Subcutaneous abdominal adipose tissue (tissue), 5 donors: ENCODE measurements around the gene CHRM5.
"Not testable (repeated sequence)": the region's sequence is repeated elsewhere in the genome, so short reads cannot be mapped to it uniquely, and the experiment has no call there.

Experiments used
- H3K27ac ChIP-seq: one replicate; pipeline ENCODE4 v1.7.0; 2013; ENCODE audit warnings: low read depth, mild to moderate bottlenecking, inconsistent platforms, low read length, moderate library complexity
- H3K27me3 ChIP-seq, 5 donors: one replicate each; pipeline ENCODE4 v1.7.0; 2013; ENCODE audit warnings: low read length in 5 of 5, inconsistent platforms in 1 of 5; ENCODE audit not compliant: control insufficient read depth in 5 of 5, insufficient read depth in 4 of 5
- H3K36me3 ChIP-seq, 5 donors: one replicate each; pipeline ENCODE4 v1.7.0; 2013; ENCODE audit warnings: low read length in 5 of 5; ENCODE audit not compliant: control insufficient read depth in 5 of 5, insufficient read depth in 5 of 5
- H3K4me1 ChIP-seq, 5 donors: one replicate each; pipeline ENCODE4 v1.7.0; 2013; ENCODE audit warnings: low read length in 5 of 5, mild to moderate bottlenecking in 3 of 5, moderate library complexity in 1 of 5; ENCODE audit not compliant: control insufficient read depth in 5 of 5, insufficient read depth in 5 of 5
- H3K4me3 ChIP-seq, 5 donors: one replicate each; pipeline ENCODE4 v1.7.0; 2013; ENCODE audit warnings: low read length in 5 of 5, low read depth in 1 of 5
- H3K9ac ChIP-seq, 5 donors: one replicate each; pipeline ENCODE4 v1.7.0; 2013; ENCODE audit warnings: low read length in 5 of 5, mild to moderate bottlenecking in 4 of 5, moderate library complexity in 3 of 5
- H3K9me3 ChIP-seq, 5 donors: one replicate each; pipeline ENCODE4 v1.7.0; 2013; ENCODE audit warnings: low read length in 5 of 5; ENCODE audit not compliant: control insufficient read depth in 5 of 5
- donor health status: healthy.
- donor health status: healthy.
- donor health status: healthy.
- donor health status: healthy.
- donor health status: healthy.

Gene CHRM5

DNA sequence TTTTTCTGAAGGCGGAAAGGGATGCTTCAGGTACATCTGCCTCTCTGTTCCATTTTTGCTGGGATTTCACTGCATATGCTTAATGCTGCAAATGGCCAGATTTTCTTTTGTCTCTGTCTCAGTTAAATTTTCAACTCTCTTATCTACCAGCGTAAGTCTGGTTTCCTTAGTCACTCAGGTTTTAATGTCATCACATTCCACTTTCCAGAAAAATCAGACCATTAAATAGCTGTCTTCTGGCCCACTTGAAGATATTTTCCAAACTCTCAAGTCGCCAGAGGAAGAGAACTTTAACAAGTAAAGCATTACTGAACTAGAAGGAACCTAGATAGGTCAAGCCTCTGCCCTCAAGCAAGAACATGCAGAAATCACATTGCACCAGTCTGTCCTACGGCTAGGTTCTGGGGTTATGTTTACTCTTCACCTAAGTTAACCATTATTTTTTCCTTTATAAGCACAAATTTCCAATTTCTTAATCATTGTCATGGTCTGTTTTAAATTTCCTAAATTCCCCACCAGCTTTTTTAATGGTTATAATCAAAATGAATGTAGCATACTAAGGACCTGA lies 44.2 kb downstream of the CHRM5 start:
- Histone ChIP-seq H3K27me3 (no peaks in the 10 kb centered on the region), H3K9ac (no peak overlapping the region), H3K4me1 (no peaks in the 10 kb centered on the region), H3K36me3 (no peaks in the 10 kb centered on the region), H3K9me3 (no peaks in the 10 kb centered on the region), H3K27ac (no peak overlapping the region), H3K4me3 (no peak overlapping the region)

DNA sequence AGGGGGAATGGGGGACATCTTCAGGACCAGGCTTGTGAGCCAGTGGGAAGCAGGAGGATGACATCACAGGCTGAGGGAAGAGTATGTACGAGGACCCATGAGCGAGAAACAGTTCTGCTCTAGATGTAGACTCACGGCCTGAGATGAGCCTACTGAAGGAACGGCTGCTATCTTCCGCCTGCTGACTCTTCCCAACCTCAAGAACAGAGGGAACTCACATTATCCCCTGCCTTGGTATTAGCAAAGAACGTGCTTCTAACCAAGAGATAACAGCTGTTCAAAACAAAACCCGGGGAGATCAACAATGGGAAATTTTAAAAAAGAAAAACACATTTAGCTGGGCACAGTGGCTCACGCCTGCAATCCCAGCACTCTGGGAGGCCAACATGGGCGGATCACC lies 45.4 kb downstream of the CHRM5 start:
- Histone ChIP-seq H3K9ac (no peak overlapping the region), H3K4me3 (no peak overlapping the region), H3K9me3 (no peaks in the 10 kb centered on the region), H3K27ac (no peak overlapping the region), H3K4me1 (no peaks in the 10 kb centered on the region), H3K36me3 (no peaks in the 10 kb centered on the region), H3K27me3 (no peaks in the 10 kb centered on the region)

DNA sequence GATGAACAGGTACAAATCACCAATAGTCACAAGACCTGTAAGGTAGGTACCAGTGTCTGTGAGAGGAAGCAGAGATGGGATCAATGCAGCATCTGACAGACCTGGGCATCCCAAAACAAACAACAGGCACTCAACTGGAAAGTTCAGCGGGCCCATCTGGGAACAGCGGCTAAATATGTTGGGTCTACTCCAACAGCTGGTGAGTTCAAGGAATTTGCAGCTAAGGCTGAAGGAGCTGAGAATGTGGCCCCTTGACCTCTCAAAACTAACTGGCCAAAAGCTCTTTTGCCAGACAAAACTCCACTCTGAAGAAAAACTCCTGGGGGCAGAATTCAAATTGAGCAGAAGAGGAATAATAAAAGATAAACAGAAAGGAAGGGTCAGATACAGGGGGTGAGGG lies 46.3 kb downstream of the CHRM5 start:
- Histone ChIP-seq H3K9ac (no peak overlapping the region), H3K36me3 (no peaks in the 10 kb centered on the region), H3K4me3 (no peak overlapping the region), H3K27me3 (no peaks in the 10 kb centered on the region), H3K9me3 (no peaks in the 10 kb centered on the region), H3K27ac (no peak overlapping the region), H3K4me1 (no peaks in the 10 kb centered on the region)

DNA sequence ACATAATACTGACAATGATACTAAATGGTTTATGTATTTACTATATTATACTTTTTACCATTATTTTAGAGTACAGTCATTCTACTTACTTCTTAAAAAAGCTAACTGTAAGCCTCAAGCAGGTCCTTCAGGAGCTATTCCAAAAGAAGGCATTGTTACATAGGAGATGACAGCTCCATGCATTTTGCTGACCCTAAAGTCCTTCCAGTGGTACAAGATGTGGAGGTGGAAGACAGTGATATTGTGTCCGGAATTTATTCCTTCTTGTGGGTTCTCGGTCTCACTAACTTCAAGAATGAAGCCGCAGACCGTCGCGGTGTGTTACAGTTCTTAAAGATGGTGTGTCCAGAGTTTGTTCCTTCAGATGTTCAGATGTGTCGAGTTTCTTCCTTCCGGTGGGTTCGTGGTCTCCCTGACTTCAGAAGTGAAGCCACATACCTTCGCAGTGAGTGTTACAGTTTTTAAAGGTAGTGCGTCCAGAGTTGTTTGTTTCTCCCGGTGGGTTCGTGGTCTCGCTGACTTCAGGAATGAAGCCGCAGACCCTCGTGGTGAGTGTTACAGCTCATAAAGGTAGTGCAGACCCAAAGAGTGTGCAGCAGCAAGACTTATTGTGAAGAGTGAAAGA lies 49.8 kb downstream of the CHRM5 start:
- Histone ChIP-seq H3K4me3 (no peak overlapping the region), H3K9me3 (no peaks in the 10 kb centered on the region), H3K36me3 (no peaks in the 10 kb centered on the region), H3K4me1 (no peaks in the 10 kb centered on the region), H3K27ac (no peak overlapping the region), H3K27me3 (no peaks in the 10 kb centered on the region), H3K9ac (no peak overlapping the region)

DNA sequence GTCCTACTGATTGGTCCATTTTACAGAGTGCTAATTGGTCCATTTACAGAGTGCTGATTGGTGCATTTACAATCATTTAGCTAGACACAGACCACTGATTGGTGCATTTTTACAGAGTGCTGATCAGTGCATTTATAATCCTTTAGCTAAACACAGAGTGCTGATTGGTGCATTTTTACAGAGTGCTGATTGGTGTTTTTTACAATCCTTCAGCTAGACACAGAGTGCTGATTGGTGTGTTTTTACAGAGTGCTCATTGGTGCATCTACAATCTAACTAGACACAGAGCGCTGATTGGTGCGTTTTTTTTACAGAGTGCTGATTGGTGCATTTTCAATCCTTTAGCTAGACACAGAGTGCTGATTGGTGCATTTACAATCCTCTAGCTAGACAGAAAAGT lies 50.4 kb downstream of the CHRM5 start:
- not testable (repeated sequence) for H3K27me3 ChIP-seq, H3K9ac ChIP-seq, H3K4me3 ChIP-seq, H3K9me3 ChIP-seq, H3K4me1 ChIP-seq, H3K27ac ChIP-seq, H3K36me3 ChIP-seq

DNA sequence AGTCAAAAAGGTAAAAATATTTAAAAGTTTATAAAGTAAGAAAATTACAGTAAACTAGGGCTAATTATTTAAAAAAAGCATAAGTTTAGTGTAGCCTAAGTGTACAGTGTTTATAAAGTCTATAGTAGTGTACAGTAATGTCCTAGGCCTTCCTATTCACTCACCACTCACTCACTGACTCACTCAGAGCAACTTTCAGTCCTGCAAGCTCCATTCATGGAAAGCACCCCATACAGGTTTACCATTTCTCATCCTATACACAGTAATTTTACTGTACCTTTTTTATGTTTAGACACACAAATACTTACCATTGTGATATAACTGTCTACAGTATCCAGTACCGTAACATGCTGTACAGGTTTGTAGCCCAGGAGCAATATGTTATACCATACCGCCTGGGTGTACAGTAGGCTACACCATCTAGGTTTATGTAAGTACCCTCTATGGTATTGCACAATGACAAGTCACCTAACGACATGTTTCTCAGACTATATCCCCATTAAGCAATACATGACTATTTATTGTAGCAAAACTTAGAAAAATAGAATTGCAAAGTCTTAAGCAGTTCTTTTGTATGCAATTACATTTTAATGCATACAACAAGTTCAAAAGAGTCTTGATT lies 51.2 kb downstream of the CHRM5 start:
- Histone ChIP-seq H3K36me3 (no peaks in the 10 kb centered on the region), H3K27me3 (no peaks in the 10 kb centered on the region), H3K4me1 (no peaks in the 10 kb centered on the region), H3K9ac (no peak overlapping the region), H3K9me3 (no peaks in the 10 kb centered on the region), H3K27ac (no peak overlapping the region), H3K4me3 (no peak overlapping the region)

DNA sequence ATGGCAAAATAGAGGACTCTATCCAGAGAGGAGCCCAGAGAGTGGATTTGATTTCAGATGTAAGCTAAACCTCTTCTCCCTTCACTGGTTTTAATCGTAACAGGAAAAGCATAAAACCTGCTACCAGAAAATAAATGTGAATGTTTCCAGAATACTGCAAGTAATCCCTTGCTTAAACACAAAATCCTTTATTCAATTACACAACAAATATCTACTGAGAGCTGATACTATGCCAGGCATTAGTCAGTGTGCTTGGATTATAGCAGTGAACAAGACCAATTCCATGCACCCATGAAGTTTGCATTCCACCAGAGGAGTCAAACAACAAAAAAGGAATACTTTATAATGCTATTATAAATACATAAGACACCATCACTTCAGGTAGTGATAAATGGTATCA lies 55.6 kb downstream of the CHRM5 start:
- H3K4me1 ChIP-seq: no peaks in the 10 kb centered on the region
- no peak overlapping the region for H3K27ac ChIP-seq
- H3K36me3 ChIP-seq: no peaks in the 10 kb centered on the region
- H3K9ac ChIP-seq: no peak overlapping the region
- H3K27me3 ChIP-seq: no peaks in the 10 kb centered on the region
- no peaks in the 10 kb centered on the region for H3K9me3 ChIP-seq
- H3K4me3 ChIP-seq: no peak overlapping the region

DNA sequence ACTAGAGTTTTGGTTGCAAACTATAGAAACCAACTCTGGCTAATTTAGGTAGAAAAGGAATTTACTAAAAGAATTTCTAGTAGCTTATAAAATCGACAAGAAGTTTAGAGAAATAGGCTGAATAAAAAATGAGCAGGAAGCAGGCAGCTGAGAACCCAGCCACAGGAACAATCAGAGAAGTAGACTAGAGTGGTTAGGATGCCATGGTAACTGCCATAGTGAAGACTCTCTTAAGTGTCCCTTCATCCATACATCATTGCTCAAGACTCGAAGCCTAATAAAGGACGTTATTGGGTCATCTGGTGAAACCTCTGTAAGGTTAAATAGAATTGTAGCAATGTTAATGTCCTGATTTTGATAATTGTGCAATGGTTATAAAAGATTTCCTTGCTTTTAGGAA lies 57.0 kb downstream of the CHRM5 start:
- Histone ChIP-seq H3K4me3 (no peak overlapping the region), H3K27ac (no peak overlapping the region), H3K9me3 (no peaks in the 10 kb centered on the region), H3K4me1 (no peaks in the 10 kb centered on the region), H3K27me3 (no peaks in the 10 kb centered on the region), H3K9ac (no peak overlapping the region), H3K36me3 (no peaks in the 10 kb centered on the region)

DNA sequence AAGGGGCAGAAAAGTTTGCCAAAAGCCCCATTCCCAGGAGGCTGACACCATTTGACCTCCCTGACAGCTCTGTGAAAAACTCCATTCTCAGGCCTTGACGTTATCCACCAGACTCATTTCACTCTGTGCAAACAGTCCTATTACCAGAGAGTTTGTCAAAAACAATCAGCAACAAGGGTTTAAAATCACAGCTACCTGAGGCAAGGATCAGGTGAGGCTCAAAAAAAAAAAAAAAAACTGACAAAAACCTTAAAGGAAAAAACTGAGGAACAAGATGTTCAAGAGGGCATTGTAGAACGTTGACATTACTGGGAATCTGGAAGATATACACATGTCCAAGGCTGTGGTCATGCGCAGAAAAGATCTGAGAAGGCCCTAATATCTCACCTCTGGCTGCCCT lies 59.3 kb downstream of the CHRM5 start:
- Histone ChIP-seq H3K36me3 (no peaks in the 10 kb centered on the region), H3K4me3 (no peak overlapping the region)

DNA sequence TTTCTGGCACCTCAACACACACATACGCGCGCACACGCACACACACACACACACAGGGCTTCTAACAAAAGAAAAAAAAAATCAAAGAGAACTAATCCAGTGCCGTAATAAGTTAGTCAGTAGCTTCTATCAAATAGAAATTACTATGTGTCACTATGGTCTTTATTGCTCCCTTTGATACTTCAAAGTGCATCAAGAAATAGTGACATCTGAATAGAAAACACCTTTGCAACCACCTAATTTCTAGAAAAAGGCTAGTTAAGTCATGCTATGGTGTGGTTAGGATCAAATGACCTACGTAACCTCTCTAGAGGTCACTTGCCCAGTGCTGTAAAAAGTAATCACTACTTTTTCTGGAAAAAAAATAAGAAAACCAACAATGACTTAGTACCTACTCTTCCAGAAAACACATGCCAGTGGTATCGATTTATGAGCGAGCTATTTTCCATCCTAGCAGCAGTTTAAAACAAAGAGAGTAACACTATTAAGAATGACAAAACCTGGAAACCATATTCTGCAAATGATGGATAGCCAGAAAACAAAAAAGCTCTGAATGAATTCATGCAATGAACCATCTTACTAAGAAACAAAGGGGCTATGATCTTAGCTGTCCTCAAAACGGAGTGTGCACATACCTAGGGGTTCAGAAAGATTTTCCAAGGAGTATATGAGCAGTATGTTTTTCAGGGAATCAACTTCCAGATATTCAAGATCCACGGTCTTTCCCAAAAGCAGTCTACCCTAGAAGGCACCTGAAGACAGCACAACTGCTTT lies 63.9 kb downstream of the CHRM5 start:
- Histone ChIP-seq H3K4me1 (no peaks in the 10 kb centered on the region), H3K27me3 (no peaks in the 10 kb centered on the region), H3K27ac (no peak overlapping the region), H3K9ac (no peak overlapping the region), H3K4me3 (no peak overlapping the region), H3K9me3 (no peaks in the 10 kb centered on the region), H3K36me3 (no peaks in the 10 kb centered on the region)

More for the DNA sequence above, 59.3 kb downstream of the CHRM5 start:
- Histone ChIP-seq H3K27ac (no peak overlapping the region), H3K9ac (no peak overlapping the region), H3K4me1 (no peaks in the 10 kb centered on the region), H3K9me3 (no peaks in the 10 kb centered on the region), H3K27me3 (no peaks in the 10 kb centered on the region)
